ENCODE results near the gene EGFR.

Gene EGFR

GRCh38 chr7:55172161-55172560 is 153.3 kb downstream of the EGFR start:
- no peak for DNase-seq (ENCODE audit: low read depth)

- DNase-seq (ENCODE audit: low read depth): no peak
These were observed 154.2 kb downstream of the EGFR start for GRCh38 chr7:55172881-55173609.

GRCh38 chr7:55173671-55174070 is 154.9 kb downstream of the EGFR start:
- DNase-seq (ENCODE audit: low read depth): no peak

- no peak for DNase-seq (ENCODE audit: low read depth)
These were observed 155.6 kb downstream of the EGFR start for GRCh38 chr7:55174456-55174855.

GRCh38 chr7:55174856-55175255 is 156.0 kb downstream of the EGFR start:
- DNase-seq (ENCODE audit: low read depth): no peak

GRCh38 chr7:55177068-55177530 is 158.3 kb downstream of the EGFR start:
- no peak for DNase-seq (ENCODE audit: low read depth)

- DNase-seq (ENCODE audit: low read depth): no peak
These were observed 158.9 kb downstream of the EGFR start for GRCh38 chr7:55177589-55178261.

GRCh38 chr7:55178292-55178862 is 159.6 kb downstream of the EGFR start:
- no peak for DNase-seq (ENCODE audit: low read depth)

GRCh38 chr7:55178863-55179773 is 160.3 kb downstream of the EGFR start:
- DNase-seq (ENCODE audit: low read depth): no peak

GRCh38 chr7:55179931-55180682 is 161.3 kb downstream of the EGFR start:
- no peak for DNase-seq (ENCODE audit: low read depth)

GRCh38 chr7:55180963-55181542 is 162.2 kb downstream of the EGFR start:
- DNase-seq (ENCODE audit: low read depth): no peak

GRCh38 chr7:55181762-55182161 is 162.9 kb downstream of the EGFR start:
- DNase-seq (ENCODE audit: low read depth): no peak

- no peak for DNase-seq (ENCODE audit: low read depth)
These were observed 165.1 kb downstream of the EGFR start for GRCh38 chr7:55183897-55184296.

- no peak for DNase-seq (ENCODE audit: low read depth)
These were observed 166.5 kb downstream of the EGFR start for GRCh38 chr7:55185321-55185802.

GRCh38 chr7:55185941-55186609 is 167.3 kb downstream of the EGFR start:
- no peak for DNase-seq (ENCODE audit: low read depth)

- no peak for DNase-seq (ENCODE audit: low read depth)
These were observed 169.1 kb downstream of the EGFR start for GRCh38 chr7:55187701-55188491.

GRCh38 chr7:55188590-55189138 is 169.8 kb downstream of the EGFR start:
- DNase-seq (ENCODE audit: low read depth): no peak

GRCh38 chr7:55189146-55189766 is 170.4 kb downstream of the EGFR start:
- DNase-seq (ENCODE audit: low read depth): no peak

Data from stimulated activated CD8-positive, alpha-beta memory T cell treated with anti-CD3 and anti-CD28 coated beads, Interleukin-15, amount 100 ng/mL, for 24 hours (primary cell).